Measurements from ENCODE around the gene FASLG.
"Not testable (repeated sequence)": the region's sequence is repeated elsewhere in the genome, so short reads cannot be mapped to it uniquely, and the experiment has no call there.

The FASLG gene

GRCh38 chr1:172680244-172680643 lies 21.3 kb downstream of the FASLG start:
- Histone ChIP-seq H3K79me2 (ENCODE audit: insufficient read depth, low read depth) (no peaks in the 10 kb centered on the region), H4K20me1 (ENCODE audit: insufficient read depth) (0 out of 2 replicates have a peak, but pooled peaks cover 4% of the 10 kb centered on the region), H3K4me1 (ENCODE audit: low read depth, poor library complexity, severe bottlenecking) (no peaks in the 10 kb centered on the region), H3K4me2 (no peak overlapping the region), H3K4me3 (IDR thresholded peaks at IDR 0.05; ENCODE audit: insufficient read depth, low read depth, low read length) (no peak overlapping the region), H3K9ac (no peak overlapping the region), H3K36me3 (ENCODE audit: insufficient read depth) (no peaks in the 10 kb centered on the region), H2AFZ (ENCODE audit: low read depth) (no peak overlapping the region), H3K27ac (no peak overlapping the region), H3K27me3 (ENCODE audit: insufficient read depth, low read depth) (no peaks in the 10 kb centered on the region)
- TF ChIP-seq, protein P1, sequence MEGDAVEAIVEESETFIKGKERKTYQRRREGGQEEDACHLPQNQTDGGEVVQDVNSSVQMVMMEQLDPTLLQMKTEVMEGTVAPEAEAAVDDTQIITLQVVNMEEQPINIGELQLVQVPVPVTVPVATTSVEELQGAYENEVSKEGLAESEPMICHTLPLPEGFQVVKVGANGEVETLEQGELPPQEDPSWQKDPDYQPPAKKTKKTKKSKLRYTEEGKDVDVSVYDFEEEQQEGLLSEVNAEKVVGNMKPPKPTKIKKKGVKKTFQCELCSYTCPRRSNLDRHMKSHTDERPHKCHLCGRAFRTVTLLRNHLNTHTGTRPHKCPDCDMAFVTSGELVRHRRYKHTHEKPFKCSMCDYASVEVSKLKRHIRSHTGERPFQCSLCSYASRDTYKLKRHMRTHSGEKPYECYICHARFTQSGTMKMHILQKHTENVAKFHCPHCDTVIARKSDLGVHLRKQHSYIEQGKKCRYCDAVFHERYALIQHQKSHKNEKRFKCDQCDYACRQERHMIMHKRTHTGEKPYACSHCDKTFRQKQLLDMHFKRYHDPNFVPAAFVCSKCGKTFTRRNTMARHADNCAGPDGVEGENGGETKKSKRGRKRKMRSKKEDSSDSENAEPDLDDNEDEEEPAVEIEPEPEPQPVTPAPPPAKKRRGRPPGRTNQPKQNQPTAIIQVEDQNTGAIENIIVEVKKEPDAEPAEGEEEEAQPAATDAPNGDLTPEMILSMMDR (conservative IDR thresholded peaks at IDR 0.05; ENCODE audit: low read depth, low read length), result no peak

GRCh38 chr1:172680733-172681275 lies 21.9 kb downstream of the FASLG start:
- Histone ChIP-seq H3K9ac (no peak overlapping the region), H3K27ac (no peak overlapping the region), H3K4me3 (IDR thresholded peaks at IDR 0.05; ENCODE audit: insufficient read depth, low read depth, low read length) (no peak overlapping the region), H2AFZ (ENCODE audit: low read depth) (no peak overlapping the region), H3K36me3 (ENCODE audit: insufficient read depth) (no peaks in the 10 kb centered on the region), H3K79me2 (ENCODE audit: insufficient read depth, low read depth) (no peaks in the 10 kb centered on the region), H4K20me1 (ENCODE audit: insufficient read depth) (0 out of 2 replicates have a peak, but pooled peaks cover 4% of the 10 kb centered on the region), H3K4me2 (no peak overlapping the region), H3K4me1 (ENCODE audit: low read depth, poor library complexity, severe bottlenecking) (no peaks in the 10 kb centered on the region), H3K27me3 (ENCODE audit: insufficient read depth, low read depth) (no peaks in the 10 kb centered on the region)
- TF ChIP-seq, protein P1 (conservative IDR thresholded peaks at IDR 0.05; ENCODE audit: low read depth, low read length), result no peak

DNA sequence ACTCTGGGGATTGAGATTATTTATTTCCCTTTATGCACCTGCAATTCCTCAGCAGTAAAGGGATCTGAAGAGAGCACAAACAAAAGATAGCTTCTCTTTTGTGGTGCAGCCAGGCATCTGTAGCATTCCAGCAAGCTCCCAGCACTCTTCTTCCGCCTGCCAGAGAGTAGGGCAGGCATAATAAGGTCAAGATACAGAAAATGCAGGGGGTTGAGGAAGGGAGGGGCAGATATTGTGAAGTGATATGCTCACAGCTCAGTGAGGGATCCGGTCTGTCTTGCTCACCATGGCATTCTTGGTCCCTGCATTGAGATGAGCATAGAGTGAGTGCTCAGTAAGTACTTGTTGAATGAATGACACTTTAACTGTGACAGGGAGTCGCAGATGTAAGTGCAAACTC lies 23.9 kb downstream of the FASLG start:
- Histone ChIP-seq H4K20me1 (ENCODE audit: insufficient read depth) (0 out of 2 replicates have a peak, but pooled peaks cover 4% of the 10 kb centered on the region), H3K4me1 (ENCODE audit: low read depth, poor library complexity, severe bottlenecking) (no peaks in the 10 kb centered on the region), H3K27ac (no peak overlapping the region), H2AFZ (ENCODE audit: low read depth) (no peak overlapping the region), H3K79me2 (ENCODE audit: insufficient read depth, low read depth) (no peaks in the 10 kb centered on the region), H3K4me2 (no peak overlapping the region), H3K36me3 (ENCODE audit: insufficient read depth) (no peaks in the 10 kb centered on the region), H3K27me3 (ENCODE audit: insufficient read depth, low read depth) (no peaks in the 10 kb centered on the region), H3K4me3 (IDR thresholded peaks at IDR 0.05; ENCODE audit: insufficient read depth, low read depth, low read length) (no peak overlapping the region), H3K9ac (no peak overlapping the region)
- TF ChIP-seq, protein P1 (conservative IDR thresholded peaks at IDR 0.05; ENCODE audit: low read depth, low read length), result no peak

DNA sequence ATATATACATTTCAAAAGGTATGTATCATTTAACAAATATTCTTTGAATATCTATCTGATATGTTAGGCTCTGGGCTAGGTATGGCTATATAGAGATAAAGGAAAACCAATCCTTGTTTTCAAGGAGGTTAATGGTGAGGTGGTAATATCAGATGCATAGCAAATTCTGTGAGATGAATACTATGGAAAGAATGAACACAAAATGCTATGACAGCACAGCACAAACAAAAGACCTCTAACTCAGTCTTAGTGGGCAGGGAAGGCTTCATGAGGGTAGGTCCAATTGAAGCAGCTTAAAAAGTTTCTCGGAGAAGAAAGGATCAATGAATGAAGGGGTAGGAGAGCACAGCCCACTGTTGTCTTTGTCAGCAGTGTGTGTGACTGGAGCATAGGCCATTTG lies 27.2 kb downstream of the FASLG start:
- H3K27me3 ChIP-seq (ENCODE audit: insufficient read depth, low read depth), result no peaks in the 10 kb centered on the region

GRCh38 chr1:172688428-172689085 lies 29.7 kb downstream of the FASLG start:
- H2AFZ ChIP-seq (ENCODE audit: low read depth); H4K20me1 ChIP-seq (ENCODE audit: insufficient read depth); H3K4me1 ChIP-seq (ENCODE audit: low read depth, poor library complexity, severe bottlenecking); H3K4me2 ChIP-seq; H3K27me3 ChIP-seq (ENCODE audit: insufficient read depth, low read depth); H3K4me3 ChIP-seq (IDR thresholded peaks at IDR 0.05; ENCODE audit: insufficient read depth, low read depth, low read length); H3K36me3 ChIP-seq (ENCODE audit: insufficient read depth); H3K27ac ChIP-seq; H3K9ac ChIP-seq; H3K79me2 ChIP-seq (ENCODE audit: insufficient read depth, low read depth): not testable (repeated sequence)

More for the DNA sequence above, 27.2 kb downstream of the FASLG start:
- Histone ChIP-seq H3K79me2 (ENCODE audit: insufficient read depth, low read depth) (no peaks in the 10 kb centered on the region), H3K27ac (no peak overlapping the region), H3K9ac (no peak overlapping the region), H3K4me1 (ENCODE audit: low read depth, poor library complexity, severe bottlenecking) (no peaks in the 10 kb centered on the region), H3K36me3 (ENCODE audit: insufficient read depth) (no peaks in the 10 kb centered on the region), H3K4me2 (no peak overlapping the region), H3K4me3 (IDR thresholded peaks at IDR 0.05; ENCODE audit: insufficient read depth, low read depth, low read length) (no peak overlapping the region), H4K20me1 (ENCODE audit: insufficient read depth) (no peaks in the 10 kb centered on the region), H2AFZ (ENCODE audit: low read depth) (no peak overlapping the region)
- TF ChIP-seq, protein P1 (conservative IDR thresholded peaks at IDR 0.05; ENCODE audit: low read depth, low read length), result no peak

DNA sequence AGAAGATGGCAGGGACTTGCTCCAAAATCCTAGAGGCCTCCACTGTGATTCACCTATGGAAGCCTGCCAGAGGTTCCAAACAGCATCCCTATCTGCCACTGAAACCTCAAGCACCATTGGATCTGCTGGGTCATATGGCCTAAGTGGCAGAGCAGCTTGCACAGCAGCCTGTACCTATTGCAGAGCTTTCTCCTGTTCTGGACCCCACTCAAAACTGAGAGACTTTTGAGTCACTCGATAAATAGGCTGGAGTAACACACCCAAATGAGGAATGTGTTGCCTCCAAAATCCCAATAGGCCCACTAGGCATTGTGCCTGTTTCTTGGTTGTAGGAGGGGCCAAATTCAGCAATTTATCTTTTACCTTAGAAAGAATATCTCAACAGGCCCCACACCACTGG lies 32.0 kb downstream of the FASLG start:
- not testable (repeated sequence) for H3K4me2 ChIP-seq; H3K36me3 ChIP-seq (ENCODE audit: insufficient read depth); H3K4me3 ChIP-seq (IDR thresholded peaks at IDR 0.05; ENCODE audit: insufficient read depth, low read depth, low read length); H3K9ac ChIP-seq; H3K27ac ChIP-seq; H4K20me1 ChIP-seq (ENCODE audit: insufficient read depth); H3K27me3 ChIP-seq (ENCODE audit: insufficient read depth, low read depth); H3K4me1 ChIP-seq (ENCODE audit: low read depth, poor library complexity, severe bottlenecking); H3K79me2 ChIP-seq (ENCODE audit: insufficient read depth, low read depth); H2AFZ ChIP-seq (ENCODE audit: low read depth)

Measured in KMS-11 (cell line).